ENCODE results near the gene FZR1. TPM values are rescaled to one million over a fixed set of nuclear protein-coding genes. Genes with fewer than 3 reads are reported as not detected.
A peak's percentile ranks its signal among the peaks of the same experiment; 100 is the strongest.
"Not testable (repeated sequence)": the region's sequence is repeated elsewhere in the genome, so short reads cannot be mapped to it uniquely, and the experiment has no call there.

The FZR1 gene
- total RNA-seq, 2 experiments from 2014 or later = 39.9 to 40.9 TPM

DNA sequence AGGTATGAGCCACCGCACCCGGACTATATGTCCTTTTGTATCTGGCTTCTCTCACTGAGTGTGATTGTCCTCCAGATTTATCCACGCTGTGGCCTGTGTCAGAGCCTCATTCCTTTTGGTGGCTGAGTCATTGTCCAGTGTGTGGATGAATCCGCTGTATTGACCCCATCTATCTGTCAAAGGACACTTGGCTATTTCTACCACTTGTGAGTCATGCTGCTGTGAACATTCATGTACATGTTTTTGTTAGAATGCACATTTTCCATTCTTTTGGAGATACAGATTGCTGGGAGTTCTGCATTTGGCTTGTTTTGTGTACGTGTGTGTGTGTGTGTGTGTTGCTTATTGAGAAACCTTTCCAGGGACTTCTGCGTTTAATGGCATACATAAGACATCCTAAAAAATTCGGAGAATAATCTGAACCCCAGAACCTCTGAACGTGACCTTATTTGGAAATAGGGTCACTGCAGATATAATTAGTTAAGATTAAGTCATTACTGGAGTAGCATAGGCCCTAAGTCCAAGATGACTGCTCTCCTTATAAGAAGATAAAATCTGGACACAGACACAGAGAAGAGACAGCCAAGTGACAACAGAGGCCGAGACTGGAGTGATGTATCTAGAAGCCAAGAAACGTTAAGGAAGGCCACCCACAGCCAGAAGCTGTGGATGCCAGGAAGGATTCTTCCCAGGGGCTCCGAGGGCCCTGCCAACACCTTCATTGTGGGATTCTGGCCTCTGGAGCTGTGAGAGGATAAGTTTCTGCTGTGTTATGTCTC is 74.2 kb downstream of the FZR1 start:
- CTCF ChIA-PET = no interaction called here
- POLR2A ChIA-PET = interaction anchor here (0.6 kb wide), 1 partner anchor 370 kb away, joined by 3 read pairs; no protein-coding TSS in a partner anchor
- intact Hi-C loops (cut with micrococcal nuclease) = no loop called here
- DNase-seq (no peak), ATAC-seq (no peak)
- peaks cover 4% of the 10 kb centered on the region for H3K36me3 Mint-ChIP-seq (ENCODE audit: low read depth)
- H3K4me3 Mint-ChIP-seq = no peak overlapping the region
- TF ChIP-seq, protein P1, sequence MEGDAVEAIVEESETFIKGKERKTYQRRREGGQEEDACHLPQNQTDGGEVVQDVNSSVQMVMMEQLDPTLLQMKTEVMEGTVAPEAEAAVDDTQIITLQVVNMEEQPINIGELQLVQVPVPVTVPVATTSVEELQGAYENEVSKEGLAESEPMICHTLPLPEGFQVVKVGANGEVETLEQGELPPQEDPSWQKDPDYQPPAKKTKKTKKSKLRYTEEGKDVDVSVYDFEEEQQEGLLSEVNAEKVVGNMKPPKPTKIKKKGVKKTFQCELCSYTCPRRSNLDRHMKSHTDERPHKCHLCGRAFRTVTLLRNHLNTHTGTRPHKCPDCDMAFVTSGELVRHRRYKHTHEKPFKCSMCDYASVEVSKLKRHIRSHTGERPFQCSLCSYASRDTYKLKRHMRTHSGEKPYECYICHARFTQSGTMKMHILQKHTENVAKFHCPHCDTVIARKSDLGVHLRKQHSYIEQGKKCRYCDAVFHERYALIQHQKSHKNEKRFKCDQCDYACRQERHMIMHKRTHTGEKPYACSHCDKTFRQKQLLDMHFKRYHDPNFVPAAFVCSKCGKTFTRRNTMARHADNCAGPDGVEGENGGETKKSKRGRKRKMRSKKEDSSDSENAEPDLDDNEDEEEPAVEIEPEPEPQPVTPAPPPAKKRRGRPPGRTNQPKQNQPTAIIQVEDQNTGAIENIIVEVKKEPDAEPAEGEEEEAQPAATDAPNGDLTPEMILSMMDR (IDR thresholded peaks at IDR 0.05) = no peak
- H3K9me3 Mint-ChIP-seq = no peaks in the 10 kb centered on the region
- H3K27ac Mint-ChIP-seq = no peak overlapping the region
- no peaks in the 10 kb centered on the region for H3K27me3 Mint-ChIP-seq
- no peaks in the 10 kb centered on the region for H3K4me1 Mint-ChIP-seq (ENCODE audit: low read depth)

DNA sequence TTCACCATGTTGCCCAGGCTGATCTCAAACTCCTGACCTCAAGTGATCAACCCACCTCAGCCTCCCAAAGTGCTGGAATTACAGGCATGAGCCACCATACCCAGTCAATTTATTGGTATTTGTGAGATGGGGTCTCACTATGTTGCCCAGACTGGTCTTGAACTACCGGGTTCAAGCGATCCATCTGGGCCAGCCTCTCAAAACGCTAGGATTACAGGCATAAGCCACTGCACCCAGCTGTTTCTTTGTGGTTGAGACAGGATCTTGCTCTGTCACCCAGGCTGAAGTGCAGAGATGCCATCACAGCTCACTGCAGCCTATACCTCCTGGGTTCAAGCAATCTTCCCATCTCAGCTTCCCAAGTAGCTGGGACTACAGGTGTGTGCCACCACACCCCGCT is 75.7 kb downstream of the FZR1 start:
- intact Hi-C loops (cut with micrococcal nuclease); H3K9me3 Mint-ChIP-seq; H3K36me3 Mint-ChIP-seq (ENCODE audit: low read depth); H3K27me3 Mint-ChIP-seq; DNase-seq; H3K4me3 Mint-ChIP-seq; POLR2A ChIA-PET; ATAC-seq; H3K4me1 Mint-ChIP-seq (ENCODE audit: low read depth); H3K27ac Mint-ChIP-seq: not testable (repeated sequence)
- CTCF ChIA-PET = interaction anchor here (0.7 to 1.4 kb wide), 3 partner anchors 37 to 143 kb away, joined by 3 read pairs; no protein-coding TSS in a partner anchor

DNA sequence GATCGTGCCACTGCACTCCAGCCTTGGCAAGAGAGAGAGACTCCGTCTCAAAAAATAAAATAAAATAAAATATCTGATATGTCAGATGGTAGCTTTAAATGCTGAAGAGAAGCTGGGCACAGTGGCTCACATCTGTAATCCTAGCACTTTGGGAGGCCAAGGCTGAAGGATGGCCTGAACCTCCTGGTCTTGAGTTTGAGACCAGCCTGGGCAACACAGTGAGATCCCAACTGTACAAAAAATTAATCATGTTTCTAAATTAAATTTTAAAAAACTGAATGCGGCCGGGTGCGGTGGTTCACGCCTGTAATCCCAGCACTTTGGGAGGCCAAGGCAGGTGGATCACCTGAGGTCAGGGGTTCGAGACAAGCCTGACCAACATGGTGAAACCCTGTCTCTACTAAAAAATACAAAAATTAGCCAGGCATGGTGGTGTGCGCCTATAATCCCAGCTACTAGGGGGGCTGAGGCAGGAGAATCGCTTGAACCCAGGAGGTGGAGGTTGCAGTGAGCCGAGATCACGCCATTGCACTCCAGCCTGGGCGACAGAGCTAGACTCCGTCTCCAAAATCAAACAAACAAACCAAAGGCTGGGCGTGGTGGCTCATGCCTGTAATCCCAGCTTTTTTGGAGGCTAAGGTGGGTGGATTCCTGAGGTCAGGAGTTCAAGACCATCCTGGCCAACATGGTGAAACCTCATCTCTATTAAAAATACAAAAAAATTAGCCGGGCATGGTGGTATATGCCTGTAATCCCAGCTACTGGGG is 78.1 kb downstream of the FZR1 start:
- ATAC-seq; H3K4me3 Mint-ChIP-seq; H3K9me3 Mint-ChIP-seq; H3K4me1 Mint-ChIP-seq (ENCODE audit: low read depth); H3K36me3 Mint-ChIP-seq (ENCODE audit: low read depth); DNase-seq; H3K27ac Mint-ChIP-seq; H3K27me3 Mint-ChIP-seq; intact Hi-C loops (cut with micrococcal nuclease): not testable (repeated sequence)
- POLR2A ChIA-PET = interaction anchor here (1.3 kb wide), 1 partner anchor 17 kb away, joined by 3 read pairs; no protein-coding TSS in a partner anchor
- CTCF ChIA-PET = interaction anchor here (1.2 to 2.3 kb wide), 5 partner anchors 12 to 44 kb away, joined by 3 to 16 read pairs (median 5); no protein-coding TSS in a partner anchor

DNA sequence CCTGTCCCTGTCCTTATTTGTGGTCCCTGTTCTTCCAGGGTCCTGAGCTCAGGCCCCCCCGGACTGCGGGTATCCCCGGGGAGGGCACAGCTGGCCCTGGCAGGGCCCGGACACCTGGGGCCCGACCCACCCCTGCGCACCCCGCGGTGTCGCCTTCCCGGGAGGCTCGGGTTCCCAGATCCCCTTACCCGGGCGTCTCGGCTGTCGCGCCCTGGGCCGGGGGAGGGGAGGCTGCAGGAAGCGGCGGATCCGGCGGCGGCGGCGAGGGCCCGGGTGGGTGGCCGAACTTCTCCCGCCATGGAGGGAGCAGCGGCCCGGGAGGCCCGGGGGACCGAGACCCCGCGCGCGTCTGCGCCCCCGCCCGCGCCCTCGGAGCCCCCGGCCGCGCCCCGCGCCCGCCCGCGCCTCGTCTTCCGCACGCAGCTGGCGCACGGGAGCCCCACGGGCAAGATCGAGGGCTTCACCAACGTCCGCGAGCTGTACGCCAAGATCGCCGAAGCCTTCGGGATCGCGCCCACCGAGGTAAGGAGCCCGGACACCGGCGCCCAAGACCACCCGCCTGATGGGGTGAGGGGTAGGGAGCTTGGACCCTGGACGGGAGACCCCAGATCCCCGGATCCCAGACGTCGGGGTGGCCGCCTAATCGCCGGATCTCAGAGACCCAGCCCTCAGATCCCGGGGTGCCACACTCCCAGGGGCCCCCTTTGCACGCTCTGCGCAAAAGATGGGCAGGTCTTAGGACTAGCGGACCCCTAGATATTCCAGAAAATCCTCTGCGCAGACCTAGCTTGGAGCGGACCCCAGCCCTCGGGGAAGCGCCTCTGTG is 79.4 kb downstream of the FZR1 start, which contains the start of gene GIPC3:
Gene GIPC3 (plus strand): TSS at position 178 of the 826 bp plus-strand sequence. CDS start 120 bp downstream, at position 298.
- CTCF ChIA-PET = interaction anchor here (0.7 to 2.3 kb wide), 9 partner anchors 16 to 76 kb away, joined by 3 to 16 read pairs (median 5); no protein-coding TSS in a partner anchor

DNA sequence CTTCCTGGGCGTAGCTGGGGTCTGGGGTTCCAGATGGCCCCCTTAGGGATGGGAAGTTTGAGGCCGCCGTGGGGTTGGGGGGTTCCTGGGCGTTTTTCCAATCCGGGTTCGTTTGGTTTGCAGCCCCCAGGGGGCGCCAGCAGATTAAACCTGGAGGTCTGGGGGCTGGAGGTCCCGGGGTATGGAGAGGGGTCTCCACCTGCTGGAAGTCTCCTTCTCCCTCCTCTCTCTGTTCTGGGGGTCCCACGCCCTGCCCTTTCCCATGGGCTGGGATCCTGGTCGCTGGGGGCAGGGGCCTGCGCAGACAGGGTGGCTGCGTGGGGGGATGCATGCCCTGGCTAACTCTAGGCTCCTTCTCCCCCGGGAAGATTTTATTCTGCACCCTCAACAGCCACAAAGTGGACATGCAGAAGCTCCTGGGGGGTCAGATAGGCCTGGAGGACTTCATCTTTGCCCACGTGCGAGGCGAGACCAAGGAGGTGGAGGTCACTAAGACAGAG is 80.1 kb downstream of the FZR1 start:
- Mint-ChIP-seq H3K27me3 (no peaks in the 10 kb centered on the region), H3K4me3 (no peak overlapping the region), H3K9me3 (no peaks in the 10 kb centered on the region), H3K27ac (no peak overlapping the region), H3K36me3 (ENCODE audit: low read depth) (no peaks in the 10 kb centered on the region), H3K4me1 (ENCODE audit: low read depth) (no peaks in the 10 kb centered on the region)
- TF ChIP-seq, protein P1 (IDR thresholded peaks at IDR 0.05) = peak; percentile 84
- intact Hi-C loops (cut with micrococcal nuclease) = no loop called here
- ChIA-PET POLR2A (no interaction called here), CTCF (interaction anchor here (0.7 to 2.3 kb wide), 12 partner anchors 8 to 107 kb away, joined by 3 to 16 read pairs (median 4); no protein-coding TSS in a partner anchor)
- peak; percentile 60 for DNase-seq
- peak; percentile 47 for ATAC-seq

More for the DNA sequence above, 79.4 kb downstream of the FZR1 start, which contains the start of gene GIPC3:
- H3K4me3 Mint-ChIP-seq = no peak within 1 kb of the TSS
- peak; percentile 20 for ATAC-seq
- H3K4me1 Mint-ChIP-seq (ENCODE audit: low read depth) = no peaks in the 10 kb centered on the region
- no peaks in the 10 kb centered on the region for H3K27me3 Mint-ChIP-seq
- intact Hi-C loops (cut with micrococcal nuclease) = no loop called here
- no peaks in the 10 kb centered on the region for H3K36me3 Mint-ChIP-seq (ENCODE audit: low read depth)
- no peak within 1 kb of the TSS for H3K27ac Mint-ChIP-seq
- H3K9me3 Mint-ChIP-seq = no peaks in the 10 kb centered on the region
- no peak for DNase-seq
- TF ChIP-seq, protein P1 (IDR thresholded peaks at IDR 0.05) = no peak
- POLR2A ChIA-PET = interaction anchor here (1.1 kb wide), 1 partner anchor 31 kb away, joined by 3 read pairs; no protein-coding TSS in a partner anchor
